ENCODE measurements around the gene SPATA46. TPM values are rescaled to one million over a fixed set of nuclear protein-coding genes. Genes with fewer than 3 reads are reported as not detected.

SPATA46 gene, protein sequence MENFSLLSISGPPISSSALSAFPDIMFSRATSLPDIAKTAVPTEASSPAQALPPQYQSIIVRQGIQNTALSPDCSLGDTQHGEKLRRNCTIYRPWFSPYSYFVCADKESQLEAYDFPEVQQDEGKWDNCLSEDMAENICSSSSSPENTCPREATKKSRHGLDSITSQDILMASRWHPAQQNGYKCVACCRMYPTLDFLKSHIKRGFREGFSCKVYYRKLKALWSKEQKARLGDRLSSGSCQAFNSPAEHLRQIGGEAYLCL
- total RNA-seq (not detected), polyA plus RNA-seq (ENCODE audit: insufficient read depth, low read depth, low replicate concordance) (not detected)
- long read RNA-seq, donor 1 = 0 reads
- long read RNA-seq, donor 2 = 0 reads
- long read RNA-seq, donor 3 = 0 reads
- long read RNA-seq, donor 4 = 0 reads
- long read RNA-seq, donor 5 = 0 reads
- long read RNA-seq, donor 6 = 0 reads
- long read RNA-seq, donor 7 = 0 reads
- long read RNA-seq, donor 8 = 0 reads
- long read RNA-seq, donor 9 = 0 reads
- long read RNA-seq, donor 10 = 0 reads

DNA sequence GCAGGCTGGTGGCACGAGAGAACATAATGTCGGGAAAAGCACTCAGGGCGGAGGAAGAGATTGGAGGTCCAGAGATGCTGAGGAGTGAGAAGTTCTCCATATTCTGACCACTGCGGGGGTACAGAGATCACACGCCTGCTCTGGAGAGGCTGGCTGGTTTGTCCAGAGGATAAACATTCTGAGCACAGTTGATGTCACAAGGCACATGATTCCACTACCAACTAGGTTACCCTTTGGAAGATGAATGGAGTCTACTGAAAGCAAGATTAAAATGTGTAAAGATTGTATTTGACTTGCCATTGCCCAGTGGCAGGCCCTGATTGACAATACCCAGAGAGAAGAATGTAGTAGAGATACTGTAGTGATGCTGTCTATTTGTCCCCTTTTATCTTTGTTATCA, at the start of gene SPATA46:
Gene SPATA46 (minus strand): TSS at position 164 of the 400 bp plus-strand sequence. CDS start 64 bp downstream, at position 100.
- no peak within 1 kb of the TSS for H3K27ac ChIP-seq (ENCODE audit: low read depth in 2 of 2, low read length in 2 of 2)
- H3K27me3 ChIP-seq (ENCODE audit: control insufficient read depth, insufficient read depth, low read length) = no peaks in the 10 kb centered on the region
- no peaks in the 10 kb centered on the region for H3K9me3 ChIP-seq (ENCODE audit: control insufficient read depth in 2 of 3, insufficient read depth in 1 of 3, low read length in 3 of 3)
- no peak within 1 kb of the TSS for H3K9ac ChIP-seq (ENCODE audit: low read length in 3 of 3)
- no peak within 1 kb of the TSS for H3K4me3 ChIP-seq (ENCODE audit: low read length in 3 of 3)
- no peak for FAIRE-seq
- intact Hi-C loops (cut with DNase I) = loop anchor here (10.0 kb wide), 1 partner anchor 322 kb away; no protein-coding TSS in a partner anchor
- H3K4me1 ChIP-seq (ENCODE audit: control insufficient read depth in 2 of 3, insufficient read depth in 2 of 3, low read depth in 1 of 3, low read length in 3 of 3) = peaks cover 0 to 2% (median 0%) of the 10 kb centered on the region in 3 donors
- TF ChIP-seq, protein P1, sequence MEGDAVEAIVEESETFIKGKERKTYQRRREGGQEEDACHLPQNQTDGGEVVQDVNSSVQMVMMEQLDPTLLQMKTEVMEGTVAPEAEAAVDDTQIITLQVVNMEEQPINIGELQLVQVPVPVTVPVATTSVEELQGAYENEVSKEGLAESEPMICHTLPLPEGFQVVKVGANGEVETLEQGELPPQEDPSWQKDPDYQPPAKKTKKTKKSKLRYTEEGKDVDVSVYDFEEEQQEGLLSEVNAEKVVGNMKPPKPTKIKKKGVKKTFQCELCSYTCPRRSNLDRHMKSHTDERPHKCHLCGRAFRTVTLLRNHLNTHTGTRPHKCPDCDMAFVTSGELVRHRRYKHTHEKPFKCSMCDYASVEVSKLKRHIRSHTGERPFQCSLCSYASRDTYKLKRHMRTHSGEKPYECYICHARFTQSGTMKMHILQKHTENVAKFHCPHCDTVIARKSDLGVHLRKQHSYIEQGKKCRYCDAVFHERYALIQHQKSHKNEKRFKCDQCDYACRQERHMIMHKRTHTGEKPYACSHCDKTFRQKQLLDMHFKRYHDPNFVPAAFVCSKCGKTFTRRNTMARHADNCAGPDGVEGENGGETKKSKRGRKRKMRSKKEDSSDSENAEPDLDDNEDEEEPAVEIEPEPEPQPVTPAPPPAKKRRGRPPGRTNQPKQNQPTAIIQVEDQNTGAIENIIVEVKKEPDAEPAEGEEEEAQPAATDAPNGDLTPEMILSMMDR (IDR thresholded peaks at IDR 0.05; ENCODE audit: borderline replicate concordance, extremely low read depth, insufficient read depth) = no peak
- DNase-seq = no peak
- H3K36me3 ChIP-seq (ENCODE audit: control insufficient read depth in 2 of 3, insufficient read depth in 3 of 3, low read length in 3 of 3) = peaks cover 0 to 4% (median 0%) of the 10 kb centered on the region in 3 donors

DNA sequence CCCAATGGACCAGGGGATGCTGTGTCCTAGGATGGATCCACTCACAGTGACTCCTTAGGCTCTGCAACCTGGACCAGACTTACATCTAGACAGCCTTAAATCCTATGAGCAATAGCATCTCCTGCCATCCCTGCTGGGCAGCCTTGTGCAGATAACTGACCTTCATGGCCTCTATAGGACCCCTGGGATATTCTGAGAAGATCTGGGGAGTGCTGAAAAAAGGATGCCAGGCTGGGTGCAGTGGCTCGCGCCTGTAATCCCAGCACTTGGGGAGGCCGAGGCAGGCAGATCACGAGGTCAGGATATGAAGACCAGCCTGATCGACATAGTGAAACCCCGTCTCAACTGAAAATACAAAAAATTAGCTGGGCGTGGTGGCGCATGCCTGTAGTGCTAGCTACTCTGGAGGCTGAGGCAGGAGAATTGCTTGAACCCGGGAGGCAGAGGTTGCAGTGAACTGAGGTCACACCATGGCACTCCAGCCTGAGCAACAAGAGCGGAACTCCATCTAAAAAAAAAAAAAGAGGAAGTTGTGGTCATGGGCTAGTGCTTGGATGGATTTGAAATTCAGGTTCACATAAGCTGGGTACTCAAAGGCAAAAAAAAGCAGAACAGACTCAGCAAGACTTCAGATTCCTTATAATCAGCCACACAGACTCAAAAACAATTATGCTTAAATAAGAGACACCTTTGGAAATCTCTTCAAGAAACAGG, 46.2 kb upstream of the SPATA46 start:
- intact Hi-C loops (cut with DNase I) = no loop called here
- no peak for FAIRE-seq

DNA sequence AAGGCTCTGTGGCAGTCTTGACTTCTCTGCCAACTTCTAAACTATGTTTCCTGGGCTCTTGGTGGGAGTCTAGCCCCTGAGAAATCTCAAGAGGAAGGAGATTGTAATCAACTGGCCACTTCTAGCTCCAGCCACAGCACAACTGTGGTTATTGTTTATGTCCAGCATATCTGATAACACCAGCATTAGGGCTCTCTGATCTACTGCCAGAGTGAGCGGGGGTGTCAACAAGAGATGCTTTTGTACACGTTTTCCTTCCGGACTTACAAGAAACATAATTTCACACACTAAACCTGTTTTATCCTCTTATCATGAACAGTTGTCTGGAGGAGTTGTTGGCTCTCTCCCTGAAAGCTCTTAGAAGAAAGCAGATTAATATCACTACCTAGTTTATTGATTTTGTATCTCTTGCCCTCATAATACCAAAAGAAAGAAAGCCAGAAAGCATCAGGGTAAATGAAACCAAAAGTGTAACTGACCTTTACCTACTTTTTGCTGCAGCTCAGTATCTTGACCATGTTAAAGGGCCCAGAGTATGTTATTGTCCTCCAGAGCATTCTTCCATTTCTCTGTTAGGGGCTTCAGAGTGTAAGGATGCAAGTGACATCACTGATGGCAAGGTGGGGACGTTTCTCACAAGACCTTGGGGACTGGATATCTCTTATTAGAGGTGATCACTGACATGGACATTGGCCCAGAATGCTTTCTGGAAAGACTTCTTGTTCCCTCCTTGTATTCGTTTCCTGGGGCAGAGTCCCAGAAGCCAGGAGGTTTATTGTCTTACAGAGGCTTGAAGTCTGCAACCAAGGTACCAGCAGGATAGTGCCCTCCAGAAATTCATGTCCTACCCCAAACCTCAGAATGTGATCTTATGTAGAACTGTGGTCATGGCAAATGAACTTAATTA, 44.9 kb upstream of the SPATA46 start:
- intact Hi-C loops (cut with DNase I) = no loop called here
- peaks cover 0 to 7% (median 0%) of the 10 kb centered on the region in 3 donors for H3K9me3 ChIP-seq (ENCODE audit: control insufficient read depth in 2 of 3, insufficient read depth in 1 of 3, low read length in 3 of 3)
- TF ChIP-seq, protein P1 (IDR thresholded peaks at IDR 0.05; ENCODE audit: borderline replicate concordance, extremely low read depth, insufficient read depth) = no peak
- FAIRE-seq = no peak
- no peaks in the 10 kb centered on the region for H3K36me3 ChIP-seq (ENCODE audit: control insufficient read depth in 2 of 3, insufficient read depth in 3 of 3, low read length in 3 of 3)
- no peaks in the 10 kb centered on the region for H3K4me1 ChIP-seq (ENCODE audit: control insufficient read depth in 2 of 3, insufficient read depth in 2 of 3, low read depth in 1 of 3, low read length in 3 of 3)
- no peaks in the 10 kb centered on the region for H3K27me3 ChIP-seq (ENCODE audit: control insufficient read depth, insufficient read depth, low read length)
- H3K27ac ChIP-seq (ENCODE audit: low read depth in 2 of 2, low read length in 2 of 2) = no peak overlapping the region
- no peak overlapping the region for H3K4me3 ChIP-seq (ENCODE audit: low read length in 3 of 3)
- no peak overlapping the region for H3K9ac ChIP-seq (ENCODE audit: low read length in 3 of 3)
- no peak for DNase-seq

More for the DNA sequence above, 46.2 kb upstream of the SPATA46 start:
- no peak overlapping the region for H3K9ac ChIP-seq (ENCODE audit: low read length in 3 of 3)
- TF ChIP-seq, protein P1 (IDR thresholded peaks at IDR 0.05; ENCODE audit: borderline replicate concordance, extremely low read depth, insufficient read depth) = no peak
- H3K27me3 ChIP-seq (ENCODE audit: control insufficient read depth, insufficient read depth, low read length) = no peaks in the 10 kb centered on the region
- peaks cover 0 to 7% (median 0%) of the 10 kb centered on the region in 3 donors for H3K9me3 ChIP-seq (ENCODE audit: control insufficient read depth in 2 of 3, insufficient read depth in 1 of 3, low read length in 3 of 3)
- no peaks in the 10 kb centered on the region for H3K36me3 ChIP-seq (ENCODE audit: control insufficient read depth in 2 of 3, insufficient read depth in 3 of 3, low read length in 3 of 3)
- H3K4me1 ChIP-seq (ENCODE audit: control insufficient read depth in 2 of 3, insufficient read depth in 2 of 3, low read depth in 1 of 3, low read length in 3 of 3) = no peaks in the 10 kb centered on the region
- DNase-seq = no peak
- no peak overlapping the region for H3K27ac ChIP-seq (ENCODE audit: low read depth in 2 of 2, low read length in 2 of 2)
- H3K4me3 ChIP-seq (ENCODE audit: low read length in 3 of 3) = no peak overlapping the region
